ENCODE data around the gene GPR157. TPM values are rescaled to one million over a fixed set of nuclear protein-coding genes. Genes with fewer than 3 reads are reported as not detected.
A peak's percentile ranks its signal among the peaks of the same experiment; 100 is the strongest.

The GPR157 gene
- polyA plus RNA-seq, 2 of the 4 experiments (the other 2 are of a cell fraction) = 3.6 to 4.7 TPM

DNA sequence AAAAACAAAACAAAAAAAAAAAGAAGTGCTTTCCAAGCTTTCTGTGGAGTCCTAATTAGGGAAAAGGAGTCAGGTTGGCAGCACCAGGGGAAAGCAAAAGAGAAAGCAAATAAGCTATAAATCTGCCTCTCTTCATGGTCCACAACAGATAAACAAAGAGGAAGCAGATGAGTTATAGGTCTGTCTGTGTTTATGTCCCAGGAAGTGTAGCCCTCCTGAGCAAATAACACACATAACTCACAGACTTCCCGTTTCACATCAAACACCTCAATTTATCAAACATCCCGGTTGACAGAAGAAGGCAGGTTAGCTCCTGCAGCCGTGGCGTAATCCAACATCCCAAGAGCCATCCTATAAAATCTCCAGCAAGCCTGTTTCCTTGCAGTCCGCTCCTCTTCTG lies 53.9 kb downstream of the GPR157 start:
- FAIRE-seq (no peak), DNase-seq (ENCODE audit: low read depth in 1 of 2, low spot score in 1 of 2) (peak in 1 of 2 experiments; percentile 23), ATAC-seq (peak in 1 of 2 experiments; percentile 64; a peak in 2 of 6 replicates)
- ChIA-PET POLR2A (no interaction called here), CTCF (interaction anchor here (0.8 kb wide), 1 partner anchor 9 kb away, joined by 3 read pairs; no protein-coding TSS in a partner anchor)
- Histone ChIP-seq H3K4me1 (peaks cover 12% of the 10 kb centered on the region; the same call in 2 of the 3 replicates), H3K4me3 (no peak overlapping the region), H3K4me2 (peak overlapping the region; percentile 29; the same call in 1 of the 3 replicates), H3K27ac (peak overlapping the region in 1 of 2 experiments; percentile 20; a peak in 1 of 6 replicates), H3K9me3 (no peaks in the 10 kb centered on the region)
- WGBS (ENCODE audit: missing lambda C conversion rate) = 49% methylated on average over 5 of the region's 5 CpGs
- no peak for TF ChIP-seq RFX5 (IDR thresholded peaks at IDR 0.05)
- no peak for TF ChIP-seq FOXS1 (CRISPR knock-in tag; IDR thresholded peaks at IDR 0.05)
- no peak for TF ChIP-seq JUN (IDR thresholded peaks at IDR 0.05)
- no peak for TF ChIP-seq TFCP2L1 (CRISPR knock-in tag; IDR thresholded peaks at IDR 0.05)
- no peak for TF ChIP-seq RCOR1 (IDR thresholded peaks at IDR 0.05; ENCODE audit: low read depth, low read length)
- TF ChIP-seq HDAC2 (IDR thresholded peaks at IDR 0.05) = no peak
- TF ChIP-seq ZNF302 (CRISPR knock-in tag; IDR thresholded peaks at IDR 0.05) = no peak
- TF ChIP-seq, protein P1, sequence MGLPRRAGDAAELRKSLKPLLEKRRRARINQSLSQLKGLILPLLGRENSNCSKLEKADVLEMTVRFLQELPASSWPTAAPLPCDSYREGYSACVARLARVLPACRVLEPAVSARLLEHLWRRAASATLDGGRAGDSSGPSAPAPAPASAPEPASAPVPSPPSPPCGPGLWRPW (IDR thresholded peaks at IDR 0.05) = no peak
- no peak for TF ChIP-seq CHD4 (IDR thresholded peaks at IDR 0.05; ENCODE audit: borderline replicate concordance)

DNA sequence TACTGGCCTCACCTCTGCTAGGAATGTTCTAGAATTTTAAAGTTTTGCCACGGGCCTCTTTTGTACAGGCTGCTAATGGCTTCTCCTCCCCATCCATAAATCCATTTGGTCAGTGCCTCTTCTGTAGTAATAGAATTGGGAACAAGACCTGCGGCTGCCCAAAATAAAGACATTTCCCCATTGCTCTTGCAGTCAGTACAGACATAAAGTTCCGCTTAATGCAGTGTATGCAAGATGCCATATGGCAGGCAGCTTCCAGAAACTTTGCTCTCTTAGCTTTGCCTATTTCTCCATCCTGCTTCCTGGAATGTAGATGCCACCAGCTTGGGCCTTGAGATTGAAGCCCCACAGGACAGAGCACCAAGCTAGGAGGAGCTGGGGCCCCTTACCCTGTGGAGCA lies 55.8 kb downstream of the GPR157 start:
- Histone ChIP-seq H3K27ac (no peak overlapping the region), H3K4me1 (peaks cover 4% of the 10 kb centered on the region; the same call in 1 of the 3 replicates), H3K4me2 (no peak overlapping the region), H3K9me3 (no peaks in the 10 kb centered on the region), H3K4me3 (no peak overlapping the region)
- ChIA-PET POLR2A (no interaction called here), CTCF (interaction anchor here (0.6 to 1.0 kb wide), 3 partner anchors 29 to 387 kb away, joined by 3 read pairs; no protein-coding TSS in a partner anchor)
- TF ChIP-seq EHMT2 (IDR thresholded peaks at IDR 0.05; ENCODE audit: low read depth) (no peak), ESRRA (IDR thresholded peaks at IDR 0.05; ENCODE audit: borderline replicate concordance, low read length) (no peak), CEBPB (IDR thresholded peaks at IDR 0.05) (no peak)
- ATAC-seq (no peak), DNase-seq (ENCODE audit: low read depth in 1 of 2, low spot score in 1 of 2) (no peak), FAIRE-seq (no peak)
- WGBS (ENCODE audit: missing lambda C conversion rate) = 85% methylated on average over 3 of the region's 3 CpGs

DNA sequence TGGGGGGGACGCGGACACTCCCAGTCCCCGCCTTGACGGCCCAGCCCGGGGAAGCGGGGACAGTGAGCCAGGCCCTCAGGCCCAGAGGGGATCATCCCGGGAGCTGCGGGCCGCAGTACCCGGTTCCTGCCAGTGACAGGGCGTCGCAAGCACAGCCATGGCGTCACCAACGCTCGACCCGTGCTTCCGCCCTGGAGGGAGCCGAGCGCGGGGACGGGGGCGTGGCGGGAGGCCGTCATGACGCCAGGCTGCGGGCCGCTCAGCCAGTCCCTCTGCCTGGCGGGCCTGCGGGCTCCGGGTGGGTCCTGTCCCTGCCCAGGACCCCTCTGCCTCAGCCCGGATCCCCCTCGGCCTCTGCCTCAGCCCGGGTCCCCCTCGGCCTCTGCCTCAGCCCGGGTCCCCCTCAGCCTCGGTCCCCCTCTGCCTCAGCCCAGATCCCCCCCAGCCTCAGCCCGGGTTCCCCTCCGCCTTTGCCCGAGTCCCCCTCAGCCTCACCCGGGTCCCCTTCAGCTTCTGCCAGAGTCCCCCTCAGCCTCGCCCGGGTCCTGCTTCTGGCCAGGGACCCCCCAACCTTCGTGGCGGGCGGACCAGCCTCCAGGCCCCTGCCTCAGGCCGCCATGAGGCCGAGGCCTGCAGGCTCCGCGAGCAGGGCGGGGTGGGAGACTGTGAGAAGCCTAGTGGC lies 57.2 kb downstream of the GPR157 start:
- ChIA-PET POLR2A (no interaction called here), CTCF (interaction anchor here (0.7 kb wide), 1 partner anchor 58 kb away, joined by 3 read pairs; no protein-coding TSS in a partner anchor)
- 93% methylated on average over 12 of the region's 50 CpGs for WGBS (ENCODE audit: missing lambda C conversion rate)
- Histone ChIP-seq H3K27ac (no peak overlapping the region), H3K9me3 (no peaks in the 10 kb centered on the region), H3K4me3 (no peak overlapping the region), H3K4me1 (no peaks in the 10 kb centered on the region), H3K4me2 (no peak overlapping the region)
- no peak for DNase-seq (ENCODE audit: low read depth in 1 of 2, low spot score in 1 of 2)
- TF ChIP-seq JUNB (IDR thresholded peaks at IDR 0.05) (no peak), MAZ (IDR thresholded peaks at IDR 0.05; ENCODE audit: borderline replicate concordance, low read depth, low read length) (no peak), NPAS2 (CRISPR knock-in tag; IDR thresholded peaks at IDR 0.05; ENCODE audit: borderline replicate concordance) (no peak)
- FAIRE-seq = no peak
- ATAC-seq = no peak

DNA sequence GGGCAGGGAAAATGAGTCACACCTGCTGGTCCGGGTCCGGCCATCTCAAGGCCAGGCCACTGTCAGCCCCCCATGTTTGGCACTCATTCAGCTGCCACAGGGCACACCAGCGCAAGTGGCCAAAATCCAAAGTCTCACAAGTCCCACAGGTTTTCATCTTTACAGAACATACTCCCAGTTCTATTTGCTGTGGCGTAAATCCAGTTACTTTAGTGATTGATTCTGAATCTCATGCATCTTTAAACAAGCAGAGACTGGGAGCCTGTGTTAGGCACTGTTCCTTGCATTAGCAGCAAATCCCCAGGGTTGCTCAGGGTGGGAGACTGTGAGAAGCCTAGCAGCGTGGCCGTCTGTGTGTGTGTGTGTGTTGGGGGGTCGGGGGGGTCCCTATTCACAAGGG lies 58.4 kb downstream of the GPR157 start:
- TF ChIP-seq, protein P2, sequence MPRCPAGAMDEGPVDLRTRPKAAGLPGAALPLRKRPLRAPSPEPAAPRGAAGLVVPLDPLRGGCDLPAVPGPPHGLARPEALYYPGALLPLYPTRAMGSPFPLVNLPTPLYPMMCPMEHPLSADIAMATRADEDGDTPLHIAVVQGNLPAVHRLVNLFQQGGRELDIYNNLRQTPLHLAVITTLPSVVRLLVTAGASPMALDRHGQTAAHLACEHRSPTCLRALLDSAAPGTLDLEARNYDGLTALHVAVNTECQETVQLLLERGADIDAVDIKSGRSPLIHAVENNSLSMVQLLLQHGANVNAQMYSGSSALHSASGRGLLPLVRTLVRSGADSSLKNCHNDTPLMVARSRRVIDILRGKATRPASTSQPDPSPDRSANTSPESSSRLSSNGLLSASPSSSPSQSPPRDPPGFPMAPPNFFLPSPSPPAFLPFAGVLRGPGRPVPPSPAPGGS (IDR thresholded peaks at IDR 0.05) = no peak
- no peak for TF ChIP-seq FOSL2 (IDR thresholded peaks at IDR 0.05)
- TF ChIP-seq FOSL2 (CRISPR knock-in tag; IDR thresholded peaks at IDR 0.05) = no peak
- TF ChIP-seq FOSB (CRISPR knock-in tag; IDR thresholded peaks at IDR 0.05) = no peak
- TF ChIP-seq BHLHE40 (IDR thresholded peaks at IDR 0.05; ENCODE audit: low read depth, low read length) = no peak
- CTCF ChIA-PET = interaction anchor here (0.6 to 1.0 kb wide), 2 partner anchors 65 to 91 kb away, joined by 3 to 4 read pairs; no protein-coding TSS in a partner anchor
- FAIRE-seq (no peak), DNase-seq (ENCODE audit: low read depth in 1 of 2, low spot score in 1 of 2) (no peak), ATAC-seq (no peak)
- H3K4me2 ChIP-seq = no peak overlapping the region
- POLR2A ChIA-PET = no interaction called here
- no peak overlapping the region for H3K4me3 ChIP-seq
- no peaks in the 10 kb centered on the region for H3K4me1 ChIP-seq
- no peaks in the 10 kb centered on the region for H3K9me3 ChIP-seq
- WGBS (ENCODE audit: missing lambda C conversion rate) = 59% methylated on average over 4 of the region's 7 CpGs
- H3K27ac ChIP-seq = no peak overlapping the region
